ENCODE results near the gene TUT4. TPM values are rescaled to one million over a fixed set of nuclear protein-coding genes. Genes with fewer than 3 reads are reported as not detected.

The TUT4 gene
- total RNA-seq, 2 donors from 2014 or later = 44.4 to 76.1 TPM

GRCh38 chr1:52503706-52504105, 49.2 kb downstream of the TUT4 start:
- intact Hi-C loops (cut with DNase I) = no loop called here
- Histone ChIP-seq H3K4me3 (no peak overlapping the region), H3K4me1 (replicated peaks) (no peaks in the 10 kb centered on the region), H3K27me3 (replicated peaks; ENCODE audit: insufficient read depth) (no peaks in the 10 kb centered on the region), H3K9me3 (no peaks in the 10 kb centered on the region), H3K27ac (no peak overlapping the region), H3K36me3 (no peaks in the 10 kb centered on the region)
- TF ChIP-seq POLR2AphosphoS5 (IDR thresholded peaks at IDR 0.05) = no peak
- TF ChIP-seq POLR2A (IDR thresholded peaks at IDR 0.05) = no peak
- TF ChIP-seq CTCF (IDR thresholded peaks at IDR 0.05) = no peak
- DNase-seq (ENCODE audit: low spot score) = no peak

- Histone ChIP-seq H3K4me3 (no peak overlapping the region), H3K36me3 (no peaks in the 10 kb centered on the region), H3K4me1 (replicated peaks) (no peaks in the 10 kb centered on the region), H3K27me3 (replicated peaks; ENCODE audit: insufficient read depth) (no peaks in the 10 kb centered on the region), H3K27ac (no peak overlapping the region), H3K9me3 (no peaks in the 10 kb centered on the region)
- intact Hi-C loops (cut with DNase I) = no loop called here
- TF ChIP-seq POLR2AphosphoS5 (IDR thresholded peaks at IDR 0.05) = no peak
- TF ChIP-seq POLR2A (IDR thresholded peaks at IDR 0.05) = no peak
- TF ChIP-seq CTCF (IDR thresholded peaks at IDR 0.05) = no peak
- 88% methylated on average over 5 of the region's 5 CpGs for WGBS
- no peak for DNase-seq (ENCODE audit: low spot score)
Observed at GRCh38 chr1:52502789-52503188, 50.1 kb downstream of the TUT4 start.

GRCh38 chr1:52487632-52488031, 65.3 kb downstream of the TUT4 start:
- Histone ChIP-seq H3K27me3 (replicated peaks; ENCODE audit: insufficient read depth) (no peaks in the 10 kb centered on the region), H3K4me3 (no peak overlapping the region), H3K4me1 (replicated peaks) (no peaks in the 10 kb centered on the region), H3K36me3 (peaks cover 2 to 5% of the 10 kb centered on the region in 2 donors), H3K9me3 (no peaks in the 10 kb centered on the region), H3K27ac (no peak overlapping the region)
- DNase-seq (ENCODE audit: low spot score) = no peak
- WGBS = 95% methylated on average over 2 of the region's 2 CpGs
- TF ChIP-seq CTCF (IDR thresholded peaks at IDR 0.05) (no peak), POLR2AphosphoS5 (IDR thresholded peaks at IDR 0.05) (no peak), POLR2A (IDR thresholded peaks at IDR 0.05) (no peak)
- intact Hi-C loops (cut with DNase I) = no loop called here

GRCh38 chr1:52482326-52483004, 70.4 kb downstream of the TUT4 start:
- H3K36me3 ChIP-seq = no peaks in the 10 kb centered on the region
- no peaks in the 10 kb centered on the region for H3K27me3 ChIP-seq (replicated peaks; ENCODE audit: insufficient read depth)
- intact Hi-C loops (cut with DNase I) = no loop called here
- 98% methylated on average over 7 of the region's 7 CpGs for WGBS
- no peaks in the 10 kb centered on the region for H3K4me1 ChIP-seq (replicated peaks)
- no peak overlapping the region for H3K27ac ChIP-seq
- no peak for DNase-seq (ENCODE audit: low spot score)
- H3K9me3 ChIP-seq = no peaks in the 10 kb centered on the region
- no peak overlapping the region for H3K4me3 ChIP-seq
- TF ChIP-seq POLR2AphosphoS5 (IDR thresholded peaks at IDR 0.05) (no peak), POLR2A (IDR thresholded peaks at IDR 0.05) (no peak), CTCF (IDR thresholded peaks at IDR 0.05) (no peak)

- Histone ChIP-seq H3K9me3 (no peaks in the 10 kb centered on the region), H3K36me3 (no peaks in the 10 kb centered on the region), H3K27ac (no peak overlapping the region), H3K27me3 (replicated peaks; ENCODE audit: insufficient read depth) (no peaks in the 10 kb centered on the region), H3K4me1 (replicated peaks) (no peaks in the 10 kb centered on the region), H3K4me3 (no peak overlapping the region)
- DNase-seq (ENCODE audit: low spot score) = no peak
- 95% methylated on average over 2 of the region's 2 CpGs for WGBS
- intact Hi-C loops (cut with DNase I) = no loop called here
- TF ChIP-seq POLR2AphosphoS5 (IDR thresholded peaks at IDR 0.05) (no peak), POLR2A (IDR thresholded peaks at IDR 0.05) (no peak), CTCF (IDR thresholded peaks at IDR 0.05) (no peak)
Observed at GRCh38 chr1:52479076-52479475, 73.8 kb downstream of the TUT4 start.
